Measurements from ENCODE around the gene XPO6. TPM values are rescaled to one million over a fixed set of nuclear protein-coding genes. Genes with fewer than 3 reads are reported as not detected.

Gene XPO6
- total RNA-seq, 1 experiment from 2014 or later, result 112 TPM

GRCh38 chr16:28259091-28259780, 47.5 kb upstream of the XPO6 start:
- intact Hi-C loops (cut with micrococcal nuclease; ENCODE audit: unreplicated experiment), result no loop called here
- H3K27me3 Mint-ChIP-seq (ENCODE audit: insufficient read depth, unreplicated experiment), result peaks cover 8% of the 10 kb centered on the region
- POLR2A ChIA-PET, result no interaction called here
- H3K4me3 Mint-ChIP-seq (ENCODE audit: unreplicated experiment), result no peak overlapping the region
- no peak overlapping the region for H3K4me3 ChIP-seq (ENCODE audit: low read depth, low read length)
- BruUV-seq (replicated peaks), result no TSS peak
- no peaks in the 10 kb centered on the region for H3K36me3 ChIP-seq (ENCODE audit: control insufficient read depth, insufficient read depth, low read length)
- CTCF ChIA-PET, result no interaction called here
- H3K36me3 Mint-ChIP-seq (ENCODE audit: insufficient read depth, unreplicated experiment), result no peaks in the 10 kb centered on the region
- DNase-seq, result no peak
- H3K9me3 Mint-ChIP-seq (ENCODE audit: unreplicated experiment), result no peaks in the 10 kb centered on the region
- H3K9me3 ChIP-seq, result no peaks in the 10 kb centered on the region
- no peaks in the 10 kb centered on the region for H3K4me1 Mint-ChIP-seq (ENCODE audit: low read depth, unreplicated experiment)
- H3K4me1 ChIP-seq, result no peaks in the 10 kb centered on the region
- TF ChIP-seq CTCF (IDR thresholded peaks at IDR 0.05; ENCODE audit: insufficient read depth in 1 of 2, low read depth in 1 of 2, low read length in 1 of 2, severe bottlenecking in 1 of 2, unreplicated experiment in 1 of 2), result no peak
- H3K27ac Mint-ChIP-seq (ENCODE audit: unreplicated experiment), result no peak overlapping the region
- H3K27me3 ChIP-seq (replicated peaks; ENCODE audit: control insufficient read depth, insufficient read depth, low read length), result no peaks in the 10 kb centered on the region

GRCh38 chr16:28258567-28258966, 46.8 kb upstream of the XPO6 start:
- no peak for DNase-seq
- intact Hi-C loops (cut with micrococcal nuclease; ENCODE audit: unreplicated experiment), result no loop called here
- no TSS peak for BruUV-seq (replicated peaks)
- Mint-ChIP-seq H3K36me3 (ENCODE audit: insufficient read depth, unreplicated experiment) (no peaks in the 10 kb centered on the region), H3K27me3 (ENCODE audit: insufficient read depth, unreplicated experiment) (peaks cover 8% of the 10 kb centered on the region), H3K9me3 (ENCODE audit: unreplicated experiment) (no peaks in the 10 kb centered on the region), H3K4me3 (ENCODE audit: unreplicated experiment) (no peak overlapping the region), H3K4me1 (ENCODE audit: low read depth, unreplicated experiment) (no peaks in the 10 kb centered on the region), H3K27ac (ENCODE audit: unreplicated experiment) (no peak overlapping the region)
- H3K4me3 ChIP-seq (ENCODE audit: low read depth, low read length), result no peak overlapping the region
- H3K27me3 ChIP-seq (replicated peaks; ENCODE audit: control insufficient read depth, insufficient read depth, low read length), result no peaks in the 10 kb centered on the region
- no peaks in the 10 kb centered on the region for H3K9me3 ChIP-seq
- TF ChIP-seq CTCF (IDR thresholded peaks at IDR 0.05; ENCODE audit: insufficient read depth in 1 of 2, low read depth in 1 of 2, low read length in 1 of 2, severe bottlenecking in 1 of 2, unreplicated experiment in 1 of 2), result no peak
- no peaks in the 10 kb centered on the region for H3K36me3 ChIP-seq (ENCODE audit: control insufficient read depth, insufficient read depth, low read length)
- H3K4me1 ChIP-seq, result no peaks in the 10 kb centered on the region
- CTCF ChIA-PET, result no interaction called here
- POLR2A ChIA-PET, result no interaction called here

- Mint-ChIP-seq H3K4me3 (ENCODE audit: unreplicated experiment) (no peak overlapping the region), H3K27ac (ENCODE audit: unreplicated experiment) (no peak overlapping the region), H3K4me1 (ENCODE audit: low read depth, unreplicated experiment) (no peaks in the 10 kb centered on the region), H3K27me3 (ENCODE audit: insufficient read depth, unreplicated experiment) (peaks cover 3% of the 10 kb centered on the region), H3K9me3 (ENCODE audit: unreplicated experiment) (no peaks in the 10 kb centered on the region), H3K36me3 (ENCODE audit: insufficient read depth, unreplicated experiment) (no peaks in the 10 kb centered on the region)
- CTCF ChIA-PET, result no interaction called here
- Histone ChIP-seq H3K36me3 (ENCODE audit: control insufficient read depth, insufficient read depth, low read length) (no peaks in the 10 kb centered on the region), H3K4me1 (no peaks in the 10 kb centered on the region), H3K27me3 (replicated peaks; ENCODE audit: control insufficient read depth, insufficient read depth, low read length) (no peaks in the 10 kb centered on the region), H3K9me3 (no peaks in the 10 kb centered on the region), H3K4me3 (ENCODE audit: low read depth, low read length) (no peak overlapping the region)
- TF ChIP-seq CTCF (IDR thresholded peaks at IDR 0.05; ENCODE audit: insufficient read depth in 1 of 2, low read depth in 1 of 2, low read length in 1 of 2, severe bottlenecking in 1 of 2, unreplicated experiment in 1 of 2), result no peak
- POLR2A ChIA-PET, result no interaction called here
- no TSS peak for BruUV-seq (replicated peaks)
- intact Hi-C loops (cut with micrococcal nuclease; ENCODE audit: unreplicated experiment), result no loop called here
- no peak for DNase-seq
These were observed 45.5 kb upstream of the XPO6 start for GRCh38 chr16:28257256-28257655.

All from Caco-2 (cell line).